ENCODE data around the gene METTL8. TPM values are rescaled to one million over a fixed set of nuclear protein-coding genes. Genes with fewer than 3 reads are reported as not detected.
A peak's percentile ranks its signal among the peaks of the same experiment; 100 is the strongest.

The METTL8 gene
- polyA plus RNA-seq, 1 of the 3 experiments (the other 2 are of a cell fraction): 5.1 TPM

DNA sequence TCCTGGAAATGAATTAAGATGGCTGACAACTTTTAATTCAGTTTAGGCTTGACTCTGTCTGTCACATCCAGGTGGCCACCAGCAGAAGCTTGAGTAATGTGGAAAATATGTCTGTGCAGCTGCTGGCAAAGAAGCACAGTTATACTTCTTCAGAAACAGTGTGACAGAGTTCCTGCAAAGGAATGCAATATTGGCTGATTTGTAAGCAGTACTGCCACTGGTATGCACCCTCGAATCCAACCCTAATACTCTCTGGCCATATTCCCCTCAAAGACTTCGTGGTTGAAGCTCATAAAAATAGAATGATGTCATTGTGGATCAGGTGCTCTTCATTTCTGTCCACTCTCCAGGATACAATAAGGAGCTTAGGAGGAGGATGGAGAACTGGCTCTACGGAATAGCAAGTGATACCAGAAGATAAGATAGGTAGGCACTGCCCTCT lies 86.2 kb downstream of the METTL8 start (continued):
- TF ChIP-seq, protein P1, sequence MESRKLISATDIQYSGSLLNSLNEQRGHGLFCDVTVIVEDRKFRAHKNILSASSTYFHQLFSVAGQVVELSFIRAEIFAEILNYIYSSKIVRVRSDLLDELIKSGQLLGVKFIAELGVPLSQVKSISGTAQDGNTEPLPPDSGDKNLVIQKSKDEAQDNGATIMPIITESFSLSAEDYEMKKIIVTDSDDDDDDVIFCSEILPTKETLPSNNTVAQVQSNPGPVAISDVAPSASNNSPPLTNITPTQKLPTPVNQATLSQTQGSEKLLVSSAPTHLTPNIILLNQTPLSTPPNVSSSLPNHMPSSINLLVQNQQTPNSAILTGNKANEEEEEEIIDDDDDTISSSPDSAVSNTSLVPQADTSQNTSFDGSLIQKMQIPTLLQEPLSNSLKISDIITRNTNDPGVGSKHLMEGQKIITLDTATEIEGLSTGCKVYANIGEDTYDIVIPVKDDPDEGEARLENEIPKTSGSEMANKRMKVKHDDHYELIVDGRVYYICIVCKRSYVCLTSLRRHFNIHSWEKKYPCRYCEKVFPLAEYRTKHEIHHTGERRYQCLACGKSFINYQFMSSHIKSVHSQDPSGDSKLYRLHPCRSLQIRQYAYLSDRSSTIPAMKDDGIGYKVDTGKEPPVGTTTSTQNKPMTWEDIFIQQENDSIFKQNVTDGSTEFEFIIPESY (IDR thresholded peaks at IDR 0.05; ENCODE audit: borderline replicate concordance, low read depth): no peak
- TF ChIP-seq CHD2 (IDR thresholded peaks at IDR 0.05; ENCODE audit: low read length, partially characterized antibody) (no peak), RXRA (IDR thresholded peaks at IDR 0.05; ENCODE audit: borderline replicate concordance, low read depth) (no peak), RAD21 (IDR thresholded peaks at IDR 0.05; ENCODE audit: low read length) (no peak), USF2 (IDR thresholded peaks at IDR 0.05; ENCODE audit: borderline replicate concordance, low read depth, low read length) (no peak), FOXJ3 (CRISPR knock-in tag; IDR thresholded peaks at IDR 0.05) (no peak)

- Histone ChIP-seq H3K4me1 (ENCODE audit: control insufficient read depth in 1 of 2, insufficient read depth in 2 of 2, low read depth in 1 of 2, low read length in 1 of 2) (peaks cover 3 to 7% of the 10 kb centered on the region in 2 experiments; a peak in 3 of 4 replicates), H3K36me3 (replicated peaks in 1 of 2; ENCODE audit: control insufficient read depth in 1 of 2, insufficient read depth in 2 of 2, low read length in 1 of 2) (no peaks in the 10 kb centered on the region), H3K4me3 (ENCODE audit: low read depth in 2 of 2, low read length in 1 of 2) (no peak overlapping the region), H3K27ac (ENCODE audit: low read depth in 2 of 2, low read length in 1 of 2) (peak overlapping the region; percentile 39 to 73), H3F3A (replicated peaks; ENCODE audit: insufficient read depth) (peaks cover 16% of the 10 kb centered on the region), H2AFZ (ENCODE audit: low read depth) (no peak overlapping the region), H4K20me1 (ENCODE audit: insufficient read depth) (no peaks in the 10 kb centered on the region), H3K9me2 (no peaks in the 10 kb centered on the region), H3K27me3 (ENCODE audit: insufficient read depth) (no peaks in the 10 kb centered on the region), H3K4me2 (peak overlapping the region; percentile 22), H3K79me2 (ENCODE audit: insufficient read depth) (no peaks in the 10 kb centered on the region), H3K9me3 (no peaks in the 10 kb centered on the region), H3K9ac (no peak overlapping the region)
- 85% methylated on average over 10 of the region's 10 CpGs for WGBS (ENCODE audit: low lambda C conversion rate)
- DNase-seq: no peak
- no peak for TF ChIP-seq MXI1 (IDR thresholded peaks at IDR 0.05; ENCODE audit: low read depth, low read length)
- TF ChIP-seq CTCF (IDR thresholded peaks at IDR 0.05): no peak
- no peak for TF ChIP-seq MEF2A (IDR thresholded peaks at IDR 0.05; ENCODE audit: borderline replicate concordance, low read depth)
- TF ChIP-seq, protein P2, sequence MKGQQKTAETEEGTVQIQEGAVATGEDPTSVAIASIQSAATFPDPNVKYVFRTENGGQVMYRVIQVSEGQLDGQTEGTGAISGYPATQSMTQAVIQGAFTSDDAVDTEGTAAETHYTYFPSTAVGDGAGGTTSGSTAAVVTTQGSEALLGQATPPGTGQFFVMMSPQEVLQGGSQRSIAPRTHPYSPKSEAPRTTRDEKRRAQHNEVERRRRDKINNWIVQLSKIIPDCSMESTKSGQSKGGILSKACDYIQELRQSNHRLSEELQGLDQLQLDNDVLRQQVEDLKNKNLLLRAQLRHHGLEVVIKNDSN (IDR thresholded peaks at IDR 0.05; ENCODE audit: borderline replicate concordance, low read depth): no peak
- TF ChIP-seq RFX5 (IDR thresholded peaks at IDR 0.05; ENCODE audit: low read length): no peak
- TF ChIP-seq YY1 (IDR thresholded peaks at IDR 0.05; ENCODE audit: low read depth): no peak
- no peak for TF ChIP-seq TAF1 (IDR thresholded peaks at IDR 0.05; ENCODE audit: borderline replicate concordance, low read depth, low read length)
- CTCF ChIA-PET: interaction anchor here (0.8 to 1.2 kb wide), 2 partner anchors 19 to 69 kb away, joined by 3 to 4 read pairs; no protein-coding TSS in a partner anchor
- POLR2A ChIA-PET: no interaction called here
These were observed 86.8 kb downstream of the METTL8 start for GRCh38 chr2:171346723-171347557.
